MG63 (cell line): ENCODE measurements around the gene NKG7. TPM values are rescaled to one million over a fixed set of nuclear protein-coding genes. Genes with fewer than 3 reads are reported as not detected.
"Not testable (repeated sequence)": the region's sequence is repeated elsewhere in the genome, so short reads cannot be mapped to it uniquely, and the experiment has no call there.

Experiments used
- DNase-seq: peaks from one replicate; pipeline ENCODE4 v3.0.0-alpha.2; 2020
- H3K27me3 ChIP-seq: fragments of 250-450 bp; sonication (Bioruptor Pico); 2 replicates; pipeline ENCODE4 v1.5.1; 2020; ENCODE audit warnings: mild to moderate bottlenecking, moderate library complexity
- H3K36me3 ChIP-seq: fragments of 250-450 bp; sonication (Bioruptor Pico); 2 replicates; pipeline ENCODE4 v1.5.1; 2020; ENCODE audit warnings: mild to moderate bottlenecking, moderate library complexity
- H3K4me3 ChIP-seq: fragments of 250-450 bp; sonication (Bioruptor Pico); 2 replicates; pipeline ENCODE4 v1.5.1; 2020; ENCODE audit warnings: mild to moderate bottlenecking, moderate library complexity
- H3K9me3 ChIP-seq: fragments of 250-450 bp; sonication (Bioruptor Pico); 2 replicates; pipeline ENCODE4 v1.5.1; 2020; ENCODE audit warnings: mild to moderate bottlenecking, moderate library complexity
- total RNA-seq: library from RNA; depleted of rRNA; stranded (reverse); fragments of >200 nt; shearing (Covaris generic); gene quantifications from 2 replicates; pipeline ENCODE4 v1.2.3, GENCODE V29; 2014; ENCODE audit warnings: low replicate concordance; rRNA removed

NKG7 gene, protein sequence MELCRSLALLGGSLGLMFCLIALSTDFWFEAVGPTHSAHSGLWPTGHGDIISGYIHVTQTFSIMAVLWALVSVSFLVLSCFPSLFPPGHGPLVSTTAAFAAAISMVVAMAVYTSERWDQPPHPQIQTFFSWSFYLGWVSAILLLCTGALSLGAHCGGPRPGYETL
- not detected in 2 replicates for total RNA-seq

DNA sequence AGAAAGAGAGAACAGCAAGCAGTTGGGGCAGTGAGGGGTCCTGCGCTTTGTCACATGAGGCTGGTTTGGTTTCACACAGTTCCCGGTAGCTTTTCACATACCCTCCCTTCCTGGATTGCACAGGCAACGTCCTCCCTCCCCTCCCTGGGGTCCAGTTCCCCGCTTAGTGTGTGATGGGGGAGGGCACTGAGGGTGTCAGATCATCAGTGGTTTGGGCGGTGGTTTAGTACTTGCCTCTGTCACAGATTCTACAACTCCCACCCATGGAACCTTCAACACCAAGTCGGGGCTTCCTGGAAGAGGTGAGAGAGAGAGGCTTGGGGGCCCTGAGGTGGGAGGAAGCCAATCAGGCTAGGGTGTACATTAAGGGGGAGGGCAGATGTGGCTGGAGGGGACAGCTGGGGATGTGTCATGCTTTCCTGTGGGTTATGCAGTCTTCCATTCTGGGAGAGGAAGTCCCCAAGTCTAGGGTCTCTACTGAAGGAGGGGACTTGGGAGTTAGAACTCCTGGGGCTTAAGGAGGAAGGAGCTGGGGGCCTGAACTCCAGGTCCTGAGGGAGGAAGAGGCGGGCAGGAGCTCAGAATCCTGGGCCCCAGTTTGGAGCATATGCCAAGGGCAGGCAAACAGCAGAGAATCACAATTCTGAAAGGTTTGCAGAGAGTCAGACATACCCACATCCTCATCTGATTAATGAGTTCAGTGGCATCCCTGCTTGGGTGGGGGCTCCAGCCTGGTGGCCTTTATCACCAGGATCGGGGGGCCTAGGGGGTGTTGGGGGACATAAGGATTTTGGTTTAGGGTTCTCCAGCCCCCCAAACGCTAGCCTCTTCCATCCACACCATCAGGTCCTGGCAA, at the start of gene NKG7:
TSS of gene NKG7 (minus strand) at position 6 of the 856 bp plus-strand sequence. CDS start 119 bp downstream, outside the sequence.
- Histone ChIP-seq H3K36me3 (no peaks in the 10 kb centered on the region), H3K27me3 (no peaks in the 10 kb centered on the region), H3K4me3 (no peak within 1 kb of the TSS), H3K9me3 (no peaks in the 10 kb centered on the region)
- DNase-seq = no peak

DNA sequence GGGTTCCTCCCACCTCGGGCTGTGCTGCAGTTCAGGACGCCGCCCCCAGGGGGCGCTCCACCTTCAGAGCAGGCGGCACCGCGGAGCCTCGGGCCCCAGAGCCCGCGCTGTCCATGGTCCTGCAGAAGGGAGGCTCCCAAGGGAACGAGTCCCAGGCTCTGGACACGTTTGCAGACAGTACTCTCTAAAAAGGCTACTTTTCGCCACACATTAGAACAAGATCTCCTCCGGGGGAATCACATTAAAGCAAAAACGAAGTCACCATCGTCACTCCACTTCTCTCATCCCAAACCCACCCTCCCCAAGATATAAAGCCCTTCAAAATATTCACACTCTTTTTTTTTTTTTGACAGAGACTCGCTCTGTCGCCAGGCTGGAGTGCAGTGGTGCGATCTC, 49.6 kb upstream of the NKG7 start:
- Histone ChIP-seq H3K9me3 (no peaks in the 10 kb centered on the region), H3K36me3 (no peaks in the 10 kb centered on the region), H3K4me3 (no peak overlapping the region), H3K27me3 (peaks cover 4% of the 10 kb centered on the region; the same call in 1 of the 2 replicates)
- peak; percentile 80 for DNase-seq

DNA sequence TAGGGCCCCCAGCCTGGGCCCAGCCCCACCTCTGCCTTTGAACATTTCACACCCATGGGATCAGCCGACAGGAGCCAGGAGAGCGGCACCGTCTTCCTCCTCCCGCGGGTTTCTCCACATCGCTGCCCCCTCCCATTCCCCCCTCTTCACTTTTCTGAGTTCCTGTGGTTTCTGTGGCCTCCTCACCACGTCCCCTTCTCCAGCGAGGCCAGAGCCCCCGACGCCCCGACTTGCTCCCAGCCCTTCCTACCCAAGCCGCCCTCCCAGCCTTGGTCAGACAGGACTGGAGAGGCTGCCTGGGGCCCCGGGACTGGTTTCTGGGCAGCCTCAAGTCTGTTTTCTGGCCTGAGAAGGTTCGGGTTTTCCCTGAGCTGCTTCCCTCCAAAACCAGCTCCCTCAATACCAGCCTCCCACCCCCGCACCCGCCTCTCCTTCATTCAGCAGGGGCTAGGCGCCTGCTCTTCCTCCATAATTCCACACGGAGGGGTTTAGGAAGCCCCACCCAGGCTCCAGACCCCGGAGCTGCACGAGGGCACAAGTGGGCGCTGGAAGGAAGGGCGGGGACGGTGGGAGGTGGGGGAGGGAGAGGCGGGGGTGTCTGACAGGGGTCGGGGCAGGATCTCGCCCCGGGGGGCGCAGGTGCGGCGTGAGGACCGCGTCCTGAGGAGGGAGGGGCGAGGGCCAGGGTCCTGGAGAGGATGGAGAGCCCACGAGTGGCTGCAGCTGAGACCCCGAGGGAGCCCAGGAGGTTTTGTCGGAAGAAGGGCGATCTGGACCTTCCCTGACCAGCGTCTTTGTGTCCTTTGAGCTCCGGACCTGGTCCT, 49.0 kb upstream of the NKG7 start:
- Histone ChIP-seq H3K27me3 (peaks cover 4% of the 10 kb centered on the region; the same call in 1 of the 2 replicates), H3K36me3 (no peaks in the 10 kb centered on the region), H3K4me3 (no peak overlapping the region), H3K9me3 (no peaks in the 10 kb centered on the region)
- no peak for DNase-seq

DNA sequence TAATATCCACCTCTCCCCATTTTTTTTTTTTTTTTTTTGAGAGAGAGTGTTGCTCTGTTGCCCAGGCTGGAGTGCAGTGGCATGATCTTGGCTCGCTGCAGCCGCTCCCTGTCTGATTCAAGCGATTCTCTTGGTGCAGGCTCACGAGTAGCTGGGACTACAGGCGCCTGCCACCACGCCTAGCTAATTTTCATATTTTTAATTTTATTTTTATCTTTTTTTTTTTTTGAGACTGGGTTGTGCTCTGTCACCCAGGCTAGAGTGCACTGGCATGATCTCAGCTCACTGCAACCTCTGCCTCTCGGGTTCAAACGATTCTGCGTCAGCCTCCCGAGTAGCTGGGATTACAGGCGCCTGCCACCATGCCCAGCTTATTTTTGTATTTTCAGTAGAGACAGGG, 48.1 kb upstream of the NKG7 start:
- not testable (repeated sequence) for H3K36me3 ChIP-seq, H3K27me3 ChIP-seq, H3K9me3 ChIP-seq, DNase-seq, H3K4me3 ChIP-seq

DNA sequence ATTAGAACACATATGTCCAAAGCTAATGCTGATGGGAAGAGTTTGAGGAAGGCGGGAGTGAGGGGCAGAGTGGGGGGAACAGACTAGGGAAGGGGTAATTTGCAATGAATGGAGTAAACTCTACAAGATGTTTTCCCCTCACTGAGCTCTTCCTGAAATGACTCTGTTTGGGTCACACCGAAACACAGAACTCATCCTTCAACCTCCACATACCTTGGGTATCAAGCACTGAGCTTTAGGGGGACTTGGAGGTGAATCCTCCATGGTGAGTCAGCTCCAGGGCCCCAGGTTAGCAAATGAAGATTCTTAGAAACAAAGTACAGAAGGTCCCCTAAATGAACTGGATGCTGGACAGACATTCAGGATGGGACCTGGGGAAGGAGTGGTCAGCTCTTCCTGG, 46.3 kb upstream of the NKG7 start:
- Histone ChIP-seq H3K27me3 (peaks cover 7% of the 10 kb centered on the region), H3K4me3 (no peak overlapping the region), H3K36me3 (no peaks in the 10 kb centered on the region), H3K9me3 (no peaks in the 10 kb centered on the region)
- DNase-seq = no peak

DNA sequence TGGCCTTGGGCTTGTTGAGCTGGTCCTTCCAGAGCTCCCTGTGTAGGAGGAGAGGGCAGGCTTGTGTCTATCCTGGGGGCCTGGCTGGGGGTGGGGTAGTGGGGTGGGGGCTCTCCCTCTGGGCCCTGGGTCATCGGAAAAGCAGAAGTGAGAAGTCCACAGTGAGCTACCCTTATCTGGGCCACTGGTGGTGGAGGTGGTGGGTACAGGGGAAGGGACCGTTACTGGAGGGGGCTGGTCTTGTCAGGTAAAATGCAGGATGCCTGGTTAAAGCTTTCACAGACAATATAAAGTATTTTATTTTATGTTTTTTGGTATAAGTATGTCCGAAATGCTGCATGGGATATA, 45.3 kb upstream of the NKG7 start:
- DNase-seq = no peak
- Histone ChIP-seq H3K27me3 (peaks cover 11% of the 10 kb centered on the region), H3K9me3 (no peaks in the 10 kb centered on the region)

DNA sequence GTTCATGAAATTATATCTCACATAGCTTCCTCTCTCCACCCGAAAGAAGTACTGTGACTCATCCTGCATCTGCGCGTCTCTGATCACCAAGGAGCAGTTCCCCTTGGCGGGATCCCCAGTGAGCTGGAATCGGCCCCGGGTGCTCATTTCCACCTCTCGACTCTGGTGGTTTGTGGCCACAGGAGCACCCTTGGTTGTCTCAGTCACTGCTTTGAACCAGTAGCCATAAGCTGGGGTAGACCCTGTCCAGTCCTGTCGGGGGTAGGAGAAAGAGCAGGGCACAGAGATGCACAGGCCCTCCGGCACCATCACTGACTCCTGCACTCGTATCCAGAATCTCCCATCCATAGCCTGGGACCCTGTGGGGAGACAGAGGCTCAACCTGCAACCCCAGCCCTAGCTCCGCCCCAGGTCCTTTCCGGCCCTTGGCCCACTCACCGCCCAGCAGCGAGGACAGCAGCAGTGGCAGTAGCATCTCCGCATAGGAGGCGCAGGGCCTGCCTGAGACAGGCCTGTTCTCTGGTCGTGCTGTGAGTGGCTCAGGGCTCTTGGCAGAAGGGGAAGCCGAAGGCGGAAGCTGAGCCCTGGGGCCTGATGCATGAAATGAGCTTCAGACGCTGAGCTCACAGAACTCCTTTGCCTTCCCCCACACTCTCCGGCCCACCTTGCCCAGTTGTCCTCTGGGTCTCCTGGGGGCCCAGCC, 44.8 kb upstream of the NKG7 start, which contains the start of gene SIGLEC10:
TSS of gene SIGLEC10 (minus strand) at position 536 of the 703 bp plus-strand sequence. CDS start at position 475, 61 bp downstream.
- no peaks in the 10 kb centered on the region for H3K36me3 ChIP-seq
- no peaks in the 10 kb centered on the region for H3K9me3 ChIP-seq
- peaks cover 11% of the 10 kb centered on the region for H3K27me3 ChIP-seq
- no peak within 1 kb of the TSS for H3K4me3 ChIP-seq
- peak; percentile 66 for DNase-seq

More for the DNA sequence above, 45.3 kb upstream of the NKG7 start:
- H3K4me3 ChIP-seq = no peak overlapping the region
- H3K36me3 ChIP-seq = no peaks in the 10 kb centered on the region

DNA sequence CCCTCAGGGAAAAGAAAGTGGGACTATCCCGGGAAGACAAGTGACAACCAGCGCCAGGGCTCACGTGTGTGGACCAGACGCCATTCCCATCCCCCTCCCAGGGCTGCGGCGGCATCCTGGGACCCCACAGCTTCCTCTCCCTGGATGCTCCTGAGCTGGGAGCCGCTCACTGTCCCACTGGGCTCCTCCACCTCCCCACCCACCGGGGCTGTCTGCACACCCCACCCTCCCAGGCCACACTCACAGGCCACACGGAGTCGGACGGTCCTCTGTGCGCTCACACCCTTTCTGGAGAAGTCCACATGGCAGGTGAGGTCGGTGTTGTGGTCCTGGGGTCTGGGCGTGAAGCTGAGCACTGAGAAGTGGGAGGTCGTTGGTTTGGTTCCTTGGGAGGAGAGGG, 44.0 kb upstream of the NKG7 start:
- peaks cover 11% of the 10 kb centered on the region for H3K27me3 ChIP-seq
- not testable (repeated sequence) for H3K36me3 ChIP-seq, DNase-seq, H3K9me3 ChIP-seq, H3K4me3 ChIP-seq

DNA sequence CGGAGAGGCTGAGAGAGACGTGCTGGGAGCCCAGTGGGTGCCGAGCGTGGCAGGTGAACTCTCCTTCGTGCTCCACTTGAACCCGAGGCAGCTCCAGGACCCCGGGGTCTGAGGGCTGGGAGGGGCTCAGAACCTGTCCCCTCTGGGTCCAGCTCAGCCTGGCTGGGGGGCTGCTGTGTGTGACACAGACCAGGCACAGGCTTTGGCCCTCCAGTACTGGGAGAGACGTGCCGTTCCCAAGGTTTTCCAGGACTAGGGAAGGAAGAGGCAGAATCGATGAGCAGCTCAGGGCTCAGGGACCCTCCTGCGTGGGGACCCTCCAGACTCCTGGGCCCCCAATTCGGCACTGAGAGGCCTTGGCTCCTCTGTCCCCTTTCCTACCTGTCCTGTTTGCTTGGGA, 42.7 kb upstream of the NKG7 start:
- no peak for DNase-seq
- Histone ChIP-seq H3K9me3 (no peaks in the 10 kb centered on the region), H3K4me3 (no peak overlapping the region), H3K27me3 (peaks cover 13% of the 10 kb centered on the region), H3K36me3 (no peaks in the 10 kb centered on the region)

DNA sequence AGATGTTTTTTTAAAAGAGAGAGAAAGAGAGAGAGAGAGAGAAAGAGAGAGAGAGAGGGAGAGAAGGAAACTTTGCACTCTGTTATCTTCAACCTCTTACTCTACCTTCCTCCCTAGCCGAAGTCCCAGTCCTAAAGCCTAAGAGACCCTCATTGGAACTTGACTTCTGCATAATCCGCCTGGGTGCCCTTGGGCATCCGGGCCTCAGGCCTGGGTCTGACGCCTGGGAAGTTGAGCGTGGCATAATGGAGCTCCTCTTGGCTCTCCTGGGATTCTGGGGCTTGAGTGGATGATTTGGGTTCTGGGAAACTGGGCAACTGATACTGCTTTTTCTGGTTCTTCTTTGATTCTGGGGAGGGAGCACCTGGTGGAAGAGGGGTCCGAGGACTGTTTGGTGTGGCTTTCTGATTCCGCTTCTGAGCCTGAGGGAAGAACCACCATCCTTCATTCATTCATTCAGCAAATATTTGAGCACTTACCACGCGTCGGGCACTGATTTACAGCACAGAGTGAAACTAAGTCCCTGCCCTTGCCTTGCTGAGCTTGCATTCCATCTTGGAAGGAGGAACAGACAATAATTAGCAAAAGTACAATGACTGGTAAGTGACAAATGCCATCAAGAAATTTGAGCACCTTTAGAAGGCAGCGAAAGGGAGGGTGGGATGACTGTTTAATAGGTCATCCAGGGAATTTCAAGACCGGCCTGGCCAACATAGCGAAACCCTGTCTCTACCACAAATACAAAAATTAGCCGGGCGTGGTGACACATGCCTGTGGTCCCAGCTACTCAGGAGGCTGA, 38.7 kb upstream of the NKG7 start:
- Histone ChIP-seq H3K4me3 (no peak overlapping the region), H3K36me3 (no peaks in the 10 kb centered on the region), H3K9me3 (no peaks in the 10 kb centered on the region), H3K27me3 (peaks cover 22% of the 10 kb centered on the region)
- no peak for DNase-seq

DNA sequence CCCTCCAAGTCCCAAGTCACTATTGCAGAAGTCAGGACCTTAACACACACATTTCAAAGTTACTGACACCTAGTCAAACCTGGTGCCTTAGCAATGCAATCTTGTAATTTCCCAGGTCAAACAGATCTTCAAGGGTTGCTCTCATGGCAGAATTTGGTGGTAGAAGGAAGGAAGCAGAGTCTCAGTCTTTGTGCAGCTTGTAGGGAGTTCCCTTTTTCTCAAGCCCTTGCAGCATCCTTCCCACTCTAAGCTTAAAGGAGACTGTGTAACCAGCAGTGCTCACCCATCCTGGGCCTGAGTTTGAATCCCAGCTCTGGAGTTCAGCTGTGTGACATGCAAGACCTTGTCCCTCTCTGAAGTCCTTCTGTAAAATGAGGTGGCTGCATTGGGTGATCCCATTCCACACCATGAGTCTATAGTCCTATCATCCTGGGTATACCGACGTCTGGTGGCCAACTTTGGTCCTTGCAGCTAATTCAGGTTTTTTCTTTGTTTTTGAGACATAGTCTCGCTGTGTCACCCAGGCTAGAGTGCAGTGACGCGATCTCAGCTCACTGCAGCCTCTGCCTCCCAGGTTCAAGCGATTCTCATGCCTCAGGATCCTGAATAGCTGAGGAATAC, 35.2 kb upstream of the NKG7 start:
- no peak for DNase-seq
- Histone ChIP-seq H3K4me3 (no peak overlapping the region), H3K27me3 (peaks cover 15% of the 10 kb centered on the region), H3K36me3 (no peaks in the 10 kb centered on the region), H3K9me3 (0 out of 2 replicates have a peak, but pooled peaks cover 2% of the 10 kb centered on the region)

DNA sequence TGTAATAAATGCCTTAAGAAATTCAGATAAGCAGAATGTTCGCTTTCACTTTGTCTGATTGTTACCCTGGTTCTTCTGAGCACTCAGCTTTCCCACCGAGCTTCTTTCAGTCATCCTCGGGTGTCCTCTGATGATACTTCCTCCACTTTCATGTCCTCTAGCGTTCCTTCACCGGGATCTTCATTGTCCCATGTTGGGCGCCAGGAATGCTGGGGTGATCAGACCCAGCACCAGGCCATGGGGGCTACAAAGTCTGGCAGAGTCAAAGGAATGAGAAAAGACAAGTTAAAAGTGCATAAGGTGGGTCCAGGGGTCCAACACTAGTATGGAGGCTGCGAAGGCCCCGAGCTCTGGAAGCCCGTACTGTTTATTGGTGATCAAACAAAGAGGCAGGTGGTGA, 29.7 kb upstream of the NKG7 start:
- peaks cover 10% of the 10 kb centered on the region; the same call in 1 of the 2 replicates for H3K9me3 ChIP-seq
- DNase-seq = no peak
- no peaks in the 10 kb centered on the region for H3K27me3 ChIP-seq
- H3K4me3 ChIP-seq = no peak overlapping the region
- no peaks in the 10 kb centered on the region for H3K36me3 ChIP-seq

DNA sequence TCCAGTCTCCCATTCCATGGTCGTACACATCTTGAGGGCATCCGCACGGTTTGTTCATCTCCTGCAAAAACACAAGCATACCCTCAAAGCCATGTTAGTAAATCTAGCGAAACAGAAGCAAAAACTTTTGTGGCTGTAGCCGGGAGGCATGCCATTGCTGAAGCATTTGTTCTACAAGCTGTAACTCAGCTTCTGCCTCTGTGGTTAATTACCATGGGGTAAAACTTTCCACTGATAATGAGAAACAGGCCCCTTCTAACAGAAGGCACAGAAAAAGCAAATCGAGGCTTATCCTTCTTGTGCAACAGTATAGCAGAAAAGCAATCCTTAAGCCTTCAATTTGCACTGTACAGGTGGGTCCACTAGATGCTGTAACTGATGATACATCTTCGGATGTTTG, 27.5 kb upstream of the NKG7 start:
- DNase-seq, H3K4me3 ChIP-seq, H3K27me3 ChIP-seq, H3K36me3 ChIP-seq, H3K9me3 ChIP-seq: not testable (repeated sequence)

DNA sequence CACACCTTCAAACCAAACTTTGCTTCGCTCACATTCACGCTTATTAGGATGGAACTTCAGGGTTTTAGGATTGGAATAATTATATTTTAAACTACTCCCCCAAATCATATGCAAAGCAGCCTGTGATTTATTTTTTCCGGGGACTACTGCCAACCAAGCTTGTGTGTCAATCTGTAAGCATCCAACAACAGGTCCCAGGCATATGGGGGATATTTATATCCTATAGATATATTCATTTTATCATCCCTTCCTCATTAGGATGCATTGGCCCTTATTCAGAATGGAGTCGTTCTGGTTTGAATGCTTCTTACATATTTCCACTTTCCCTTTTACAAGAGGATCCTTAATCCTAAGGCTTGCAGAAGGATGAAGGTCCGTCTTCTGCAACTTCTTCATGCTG, 26.8 kb upstream of the NKG7 start:
- H3K9me3 ChIP-seq = peaks cover 8% of the 10 kb centered on the region; the same call in 1 of the 2 replicates
- DNase-seq = no peak
- no peaks in the 10 kb centered on the region for H3K36me3 ChIP-seq
- no peak overlapping the region for H3K4me3 ChIP-seq
- no peaks in the 10 kb centered on the region for H3K27me3 ChIP-seq

DNA sequence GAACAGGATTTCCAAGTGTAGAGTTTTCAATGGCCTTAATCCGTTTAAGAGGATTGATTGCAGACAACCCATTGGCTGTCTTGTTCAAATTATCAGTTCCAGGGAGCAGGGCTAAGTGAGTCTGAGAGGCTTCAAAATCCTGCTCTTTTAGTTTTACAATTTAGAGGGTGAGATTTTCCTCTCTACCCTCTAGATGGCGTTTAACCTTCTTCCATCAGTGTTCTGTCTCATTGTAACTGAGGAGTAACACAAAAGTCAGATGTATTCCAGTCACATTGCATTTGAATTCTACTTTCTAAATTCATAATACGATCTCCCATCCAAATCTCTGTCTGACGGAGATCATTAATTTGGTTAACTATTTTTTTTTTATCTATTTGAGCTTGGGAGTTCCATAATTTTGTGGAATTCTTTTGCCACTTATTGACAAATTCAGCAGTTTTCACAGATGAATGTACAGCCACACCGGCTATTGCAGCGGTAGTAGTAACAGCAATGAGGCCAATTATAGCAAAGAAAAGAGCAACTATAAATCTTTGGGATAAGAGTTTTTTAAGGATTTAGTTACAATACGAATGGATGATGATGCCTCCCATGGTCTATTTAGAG, 25.7 kb upstream of the NKG7 start:
- Histone ChIP-seq H3K36me3 (no peaks in the 10 kb centered on the region), H3K4me3 (no peak overlapping the region), H3K9me3 (peaks cover 8% of the 10 kb centered on the region; the same call in 1 of the 2 replicates), H3K27me3 (no peaks in the 10 kb centered on the region)
- no peak for DNase-seq
